OCI-LY3 (cell line): Measurements from ENCODE around the gene HOXA1.

Source experiments
- H2AFZ ChIP-seq: fragments of 200-600, 300-600 bp; shearing (Covaris generic); 2 replicates; pipeline ENCODE4 v1.6.0; 2014; ENCODE audit warnings: antibody characterized with exemption, low read depth, low read length
- H3K27ac ChIP-seq: fragments of 200-600, 300-600 bp; sonication (generic); 2 replicates; pipeline ENCODE4 v1.5.1; 2014; ENCODE audit warnings: mild to moderate bottlenecking, low read length, moderate library complexity, mixed read lengths
- H3K27me3 ChIP-seq: fragments of 200-600, 300-600 bp; sonication (generic); 2 replicates; pipeline ENCODE4 v1.6.1; 2014; ENCODE audit warnings: low read depth, low read length, mixed read lengths
- H3K36me3 ChIP-seq: fragments of 200-600, 300-600 bp; sonication (generic); replicated peaks from 2 replicates; pipeline ENCODE3; 2014; ENCODE audit warnings: low read depth, low read length, mixed read lengths
- H3K4me1 ChIP-seq: fragments of 300-600, 200-600 bp; sonication (generic); 2 replicates; pipeline ENCODE4 v1.6.1; 2014; ENCODE audit warnings: low read length, mixed read lengths
- H3K4me2 ChIP-seq: fragments of 200-600, 300-600 bp; sonication (generic); 2 replicates; pipeline ENCODE4 v1.6.1; 2014; ENCODE audit warnings: low read length, mixed read lengths
- H3K4me3 ChIP-seq: fragments of 300-600, 200-600 bp; sonication (generic); 2 replicates; pipeline ENCODE4 v1.5.1; 2014; ENCODE audit warnings: antibody characterized with exemption, mild to moderate bottlenecking, low read length, moderate library complexity
- H3K79me2 ChIP-seq: fragments of 300-600, 200-600 bp; shearing (Covaris generic); 2 replicates; pipeline ENCODE4 v1.6.1; 2014; ENCODE audit warnings: mild to moderate bottlenecking, low read length, mixed read lengths
- H3K9ac ChIP-seq: fragments of 300-600, 200-600 bp; shearing (Covaris generic); 2 replicates; pipeline ENCODE4 v1.6.0; 2014; ENCODE audit warnings: mild to moderate bottlenecking, low read length, moderate library complexity
- H3K9me3 ChIP-seq: fragments of 200-600, 300-600 bp; shearing (Covaris generic); 2 replicates; pipeline ENCODE4 v1.6.1; 2014; ENCODE audit warnings: low read length, mixed read lengths; ENCODE audit not compliant: insufficient read depth
- H4K20me1 ChIP-seq: fragments of 200-600, 300-600 bp; sonication (generic); 2 replicates; pipeline ENCODE4 v1.6.1; 2016; ENCODE audit warnings: low read length, mixed read lengths; ENCODE audit not compliant: insufficient read depth
- CTCF ChIP-seq: fragments of 200-600, 300-600 bp; sonication (generic); IDR thresholded peaks from 2 replicates; pipeline ENCODE4 v1.5.1; 2014; ENCODE audit warnings: antibody characterized with exemption, low read length, low read depth
- EZH2phosphoT487 ChIP-seq: fragments of 200-600 bp; shearing (Covaris generic); IDR thresholded peaks from 2 replicates; pipeline ENCODE4 v1.6.1; 2018; ENCODE audit warnings: antibody characterized with exemption, mixed run types, low read depth

The HOXA1 gene

GRCh38 chr7:27098578-27099451 is 3.0 kb upstream of the HOXA1 start:
- Histone ChIP-seq H3K27me3 (no peaks in the 10 kb centered on the region), H3K27ac (no peak overlapping the region), H3K9ac (no peak overlapping the region), H3K36me3 (no peaks in the 10 kb centered on the region), H3K79me2 (peaks cover 19% of the 10 kb centered on the region), H2AFZ (no peak overlapping the region), H4K20me1 (no peaks in the 10 kb centered on the region), H3K4me1 (peaks cover 20% of the 10 kb centered on the region), H3K9me3 (no peaks in the 10 kb centered on the region), H3K4me2 (no peak overlapping the region), H3K4me3 (no peak overlapping the region)
- TF ChIP-seq EZH2phosphoT487 (no peak), CTCF (no peak)

GRCh38 chr7:27097686-27098577 is 2.1 kb upstream of the HOXA1 start:
- peaks cover 19% of the 10 kb centered on the region for H3K79me2 ChIP-seq
- no peaks in the 10 kb centered on the region for H3K36me3 ChIP-seq
- peak overlapping the region; percentile 94 for H3K4me2 ChIP-seq
- no peaks in the 10 kb centered on the region for H4K20me1 ChIP-seq
- no peaks in the 10 kb centered on the region for H3K27me3 ChIP-seq
- no peak overlapping the region for H3K27ac ChIP-seq
- no peak for TF ChIP-seq EZH2phosphoT487
- no peak for TF ChIP-seq CTCF
- peak overlapping the region; percentile 99; the same call in 1 of the 2 replicates for H3K4me3 ChIP-seq
- H3K4me1 ChIP-seq = peaks cover 20% of the 10 kb centered on the region
- peak overlapping the region; percentile 86; the same call in 1 of the 2 replicates for H3K9ac ChIP-seq
- no peaks in the 10 kb centered on the region for H3K9me3 ChIP-seq
- H2AFZ ChIP-seq = no peak overlapping the region

GRCh38 chr7:27096768-27097514 is 1.1 kb upstream of the HOXA1 start:
- H3K79me2 ChIP-seq = peaks cover 19% of the 10 kb centered on the region
- TF ChIP-seq EZH2phosphoT487 (no peak), CTCF (no peak)
- peak overlapping the region; percentile 69; the same call in 1 of the 2 replicates for H2AFZ ChIP-seq
- peak overlapping the region; percentile 75 for H3K27ac ChIP-seq
- peaks cover 20% of the 10 kb centered on the region for H3K4me1 ChIP-seq
- no peaks in the 10 kb centered on the region for H4K20me1 ChIP-seq
- peak overlapping the region; percentile 86 for H3K9ac ChIP-seq
- peak overlapping the region; percentile 94 for H3K4me2 ChIP-seq
- no peaks in the 10 kb centered on the region for H3K9me3 ChIP-seq
- H3K27me3 ChIP-seq = no peaks in the 10 kb centered on the region
- H3K4me3 ChIP-seq = peak overlapping the region; percentile 99
- H3K36me3 ChIP-seq = no peaks in the 10 kb centered on the region
